Effector CD4-positive, alpha-beta T cell (primary cell): ENCODE measurements around the gene GALNT14. TPM values are rescaled to one million over a fixed set of nuclear protein-coding genes. Genes with fewer than 3 reads are reported as not detected.
"Not testable (repeated sequence)": the region's sequence is repeated elsewhere in the genome, so short reads cannot be mapped to it uniquely, and the experiment has no call there.

Source experiments
- DNase-seq: peaks from one replicate; pipeline ENCODE4 v3.0.0-alpha.2; 2020
- total RNA-seq: gene quantifications from one replicate; lab custom pipeline; 2026; lab: John Stamatoyannopoulos, UW

Gene GALNT14, protein sequence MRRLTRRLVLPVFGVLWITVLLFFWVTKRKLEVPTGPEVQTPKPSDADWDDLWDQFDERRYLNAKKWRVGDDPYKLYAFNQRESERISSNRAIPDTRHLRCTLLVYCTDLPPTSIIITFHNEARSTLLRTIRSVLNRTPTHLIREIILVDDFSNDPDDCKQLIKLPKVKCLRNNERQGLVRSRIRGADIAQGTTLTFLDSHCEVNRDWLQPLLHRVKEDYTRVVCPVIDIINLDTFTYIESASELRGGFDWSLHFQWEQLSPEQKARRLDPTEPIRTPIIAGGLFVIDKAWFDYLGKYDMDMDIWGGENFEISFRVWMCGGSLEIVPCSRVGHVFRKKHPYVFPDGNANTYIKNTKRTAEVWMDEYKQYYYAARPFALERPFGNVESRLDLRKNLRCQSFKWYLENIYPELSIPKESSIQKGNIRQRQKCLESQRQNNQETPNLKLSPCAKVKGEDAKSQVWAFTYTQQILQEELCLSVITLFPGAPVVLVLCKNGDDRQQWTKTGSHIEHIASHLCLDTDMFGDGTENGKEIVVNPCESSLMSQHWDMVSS
- total RNA-seq = not detected

- no peak for DNase-seq
Observed at GRCh38 chr2:31138037-31138962, at the start of gene GALNT14. TSS of gene GALNT14 (minus strand) at chr2:31138440. CDS start at chr2:31138086, 354 bp downstream.

GRCh38 chr2:31187166-31187565, 48.9 kb upstream of the GALNT14 start:
- no peak for DNase-seq

DNA sequence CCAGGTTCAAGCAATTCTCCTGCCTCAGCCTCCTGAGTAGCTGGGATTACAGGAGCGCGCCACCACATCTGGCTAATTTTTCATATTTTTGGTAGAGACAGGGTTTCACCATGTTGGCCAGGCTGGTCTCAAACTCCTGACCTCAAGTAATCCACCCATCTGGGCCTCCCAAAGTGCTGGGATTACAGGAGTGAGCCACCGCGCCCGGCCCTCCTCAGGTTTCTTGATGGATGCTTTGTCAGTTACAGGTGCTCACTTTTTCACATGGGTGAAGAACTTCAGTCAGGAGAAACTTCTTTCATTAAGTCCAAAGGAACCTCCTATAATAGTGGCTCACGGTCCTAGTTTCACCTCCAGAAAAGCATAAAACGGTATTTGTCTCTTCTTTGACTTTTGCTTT, 45.7 kb upstream of the GALNT14 start:
- DNase-seq = not testable (repeated sequence)

GRCh38 chr2:31176742-31177141, 38.5 kb upstream of the GALNT14 start:
- DNase-seq = no peak

- no peak for DNase-seq
Observed at GRCh38 chr2:31171142-31171541, 32.9 kb upstream of the GALNT14 start.

- peak; percentile 17 for DNase-seq
Observed at GRCh38 chr2:31170071-31170698, 31.9 kb upstream of the GALNT14 start.

- no peak for DNase-seq
Observed at GRCh38 chr2:31168291-31168690, 30.1 kb upstream of the GALNT14 start.

DNA sequence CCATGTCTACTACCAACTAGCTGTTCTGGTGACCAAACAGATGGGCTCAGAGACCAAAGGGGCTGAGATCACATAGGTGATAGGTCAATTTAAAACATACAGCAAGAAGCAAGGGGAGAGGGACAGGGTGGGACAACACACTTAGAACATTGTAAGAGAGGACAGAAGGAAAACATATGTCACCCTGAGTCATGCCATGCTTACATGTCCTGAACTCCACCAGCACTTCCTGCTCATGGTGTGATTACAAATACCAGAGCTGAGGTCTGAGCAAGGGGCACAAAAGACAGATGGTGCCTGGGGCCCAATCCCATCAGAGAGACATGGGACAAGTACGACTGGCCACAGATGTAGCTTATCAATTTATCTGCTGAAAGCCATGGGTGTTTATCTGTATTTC, 28.7 kb upstream of the GALNT14 start:
- no peak for DNase-seq

GRCh38 chr2:31163011-31163539, 24.8 kb upstream of the GALNT14 start:
- DNase-seq = no peak

DNA sequence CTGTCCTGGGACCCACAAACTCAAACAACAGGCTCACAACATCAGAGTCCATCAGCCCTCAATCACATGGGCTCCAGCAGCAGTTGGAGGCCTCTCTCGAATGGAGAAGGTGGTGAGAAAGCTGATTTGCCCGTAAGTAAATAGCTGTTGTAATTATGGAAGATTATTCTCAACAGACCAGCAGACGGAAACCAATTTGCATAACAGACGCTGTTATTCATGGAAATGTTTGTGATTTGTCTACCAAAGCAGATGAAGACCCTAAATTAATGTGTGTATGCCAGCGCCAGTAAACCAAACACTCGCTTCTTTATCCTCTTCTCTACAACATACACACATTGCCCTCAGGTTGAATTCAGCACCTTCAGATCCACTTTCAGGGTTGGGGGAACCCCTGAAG, 23.4 kb upstream of the GALNT14 start:
- no peak for DNase-seq

DNA sequence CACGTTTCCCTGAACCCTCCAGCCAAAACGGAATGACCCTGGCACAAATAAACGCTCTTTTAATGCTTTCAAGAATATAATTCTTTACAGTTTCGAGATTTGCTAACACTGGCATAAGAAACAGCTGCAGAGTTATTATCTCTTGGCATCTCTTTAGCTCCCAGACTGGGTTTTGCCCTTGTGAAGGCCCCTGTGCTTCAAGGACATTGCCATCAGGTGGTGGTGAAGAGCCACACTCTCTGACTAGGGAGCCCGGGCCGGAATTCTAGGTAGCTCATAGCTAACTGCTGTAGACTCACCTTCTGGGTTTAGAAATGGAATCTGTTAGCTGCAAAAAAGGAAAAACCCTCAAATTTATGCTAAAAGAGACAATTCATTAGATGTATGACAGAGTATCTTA, 13.3 kb upstream of the GALNT14 start:
- DNase-seq = no peak

DNA sequence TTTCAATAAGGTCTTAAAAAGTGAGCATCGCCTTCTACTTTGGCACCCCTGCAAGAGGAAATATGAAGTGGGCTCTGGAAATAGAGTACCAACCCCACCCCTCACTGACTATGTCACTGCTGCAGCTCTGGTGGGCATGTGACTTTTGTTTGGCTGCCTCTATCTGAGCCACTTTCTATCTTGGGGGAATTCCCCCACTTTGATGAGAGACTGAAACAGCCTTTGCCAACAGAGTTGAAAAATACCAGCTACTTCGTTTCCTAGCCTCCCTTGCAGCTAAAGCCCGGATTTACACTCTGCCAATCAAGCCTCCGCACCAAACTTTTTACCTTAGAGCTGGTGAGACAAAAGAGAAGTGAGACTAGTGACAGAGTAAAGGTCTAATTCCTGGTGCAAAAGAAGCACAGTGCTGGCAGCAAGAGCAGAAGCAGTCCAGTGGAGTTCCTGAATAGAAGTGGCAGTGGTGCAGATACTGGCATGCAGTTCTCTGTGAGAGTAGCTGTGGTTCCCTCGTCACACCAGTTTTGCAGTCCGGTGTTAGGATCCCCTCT, 12.0 kb upstream of the GALNT14 start:
- no peak for DNase-seq

DNA sequence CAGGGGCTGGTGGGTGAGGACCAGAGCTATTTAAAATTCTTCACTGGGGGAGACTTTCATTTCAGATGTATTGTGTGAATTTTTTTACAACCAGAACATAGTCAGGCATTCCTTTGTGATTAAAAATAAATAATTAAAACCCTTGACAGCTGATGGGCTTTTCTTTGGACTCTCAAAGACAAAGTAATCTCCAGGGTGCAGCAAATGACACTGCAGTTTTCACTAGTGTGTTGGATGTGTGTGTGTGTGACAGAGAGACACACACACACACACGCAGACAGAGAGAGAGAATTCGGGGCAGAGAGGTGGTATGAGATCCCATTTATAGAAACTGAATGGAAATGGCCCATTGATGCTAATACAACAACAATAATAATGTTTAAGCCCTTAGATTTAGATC, 10.3 kb upstream of the GALNT14 start:
- DNase-seq = no peak

- no peak for DNase-seq
Observed at GRCh38 chr2:31147645-31148044, 9.4 kb upstream of the GALNT14 start.

DNA sequence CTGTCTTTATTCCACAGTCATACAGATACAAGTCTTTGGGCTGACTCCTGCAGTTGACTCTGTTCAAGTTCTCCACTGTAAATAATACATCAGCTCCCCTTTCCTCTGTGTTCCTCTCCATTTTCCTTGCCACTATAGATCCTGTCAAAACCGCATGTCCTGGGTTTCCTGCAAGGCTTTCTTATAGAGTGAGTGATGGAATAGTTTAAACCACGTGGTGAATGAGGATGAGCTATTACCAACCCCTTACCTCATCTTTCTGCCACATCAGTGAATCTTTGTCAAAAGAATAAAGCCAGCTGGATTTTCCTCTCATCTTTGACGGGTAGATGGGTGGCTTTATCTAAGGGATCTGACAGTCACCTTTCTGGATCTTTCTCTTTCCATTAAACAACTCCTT, 3.9 kb upstream of the GALNT14 start:
- DNase-seq = no peak

DNA sequence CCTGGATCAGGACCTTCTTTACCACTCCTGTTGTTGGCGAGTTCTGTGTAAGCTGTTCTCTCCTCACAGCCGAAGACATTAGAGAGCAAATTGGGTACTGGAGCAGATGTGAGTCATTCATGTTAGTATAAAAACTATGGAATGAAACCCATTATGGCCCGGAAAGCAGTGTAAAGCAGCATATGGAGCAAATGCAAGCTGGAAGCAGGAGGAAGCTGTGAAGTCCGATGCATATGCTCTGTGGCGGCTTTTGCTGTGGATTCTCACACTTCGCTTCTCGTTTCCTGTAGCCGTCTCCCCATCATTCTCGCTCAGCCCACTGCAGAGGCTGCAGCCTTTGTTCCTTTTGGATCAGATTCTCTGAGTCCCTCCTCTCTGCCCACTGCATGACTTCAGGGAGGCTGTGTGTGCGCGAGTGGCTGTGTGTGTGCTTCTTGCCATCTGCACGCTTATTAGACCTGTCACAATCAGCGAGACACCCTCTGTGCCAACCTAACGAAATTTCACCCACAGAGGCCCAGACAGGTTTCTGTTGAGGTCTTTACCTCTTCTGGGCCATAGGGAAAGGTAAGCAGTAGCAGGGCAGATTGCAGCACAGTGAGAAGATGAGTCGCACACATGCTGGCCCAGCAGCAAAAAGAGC, 3.3 kb upstream of the GALNT14 start:
- no peak for DNase-seq

- DNase-seq = no peak
Observed at GRCh38 chr2:31140151-31140550, 1.9 kb upstream of the GALNT14 start.

DNA sequence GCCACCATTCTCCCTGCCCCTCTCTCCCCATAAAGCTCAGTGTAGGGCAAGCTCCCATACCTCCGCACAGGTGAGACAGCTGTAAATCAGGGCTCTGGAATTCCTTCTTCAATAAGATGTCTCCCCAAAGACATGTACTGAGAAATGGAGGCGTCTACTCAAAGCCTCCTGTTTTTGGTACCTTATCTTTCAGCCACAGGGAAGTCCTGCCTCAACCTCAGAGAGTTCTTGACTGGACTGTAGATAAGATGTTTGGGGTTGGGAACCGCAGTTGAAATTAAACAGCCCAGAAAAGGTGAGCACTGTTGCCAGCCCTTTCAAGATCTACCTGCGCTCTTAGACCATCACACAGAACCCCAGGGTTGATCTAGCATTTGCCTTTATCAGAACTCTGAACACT, 1.4 kb upstream of the GALNT14 start:
- DNase-seq = no peak

GRCh38 chr2:31137211-31138036, 816 bp downstream of the GALNT14 start:
- DNase-seq = no peak

GRCh38 chr2:31136732-31137131, 1.5 kb downstream of the GALNT14 start:
- no peak for DNase-seq

DNA sequence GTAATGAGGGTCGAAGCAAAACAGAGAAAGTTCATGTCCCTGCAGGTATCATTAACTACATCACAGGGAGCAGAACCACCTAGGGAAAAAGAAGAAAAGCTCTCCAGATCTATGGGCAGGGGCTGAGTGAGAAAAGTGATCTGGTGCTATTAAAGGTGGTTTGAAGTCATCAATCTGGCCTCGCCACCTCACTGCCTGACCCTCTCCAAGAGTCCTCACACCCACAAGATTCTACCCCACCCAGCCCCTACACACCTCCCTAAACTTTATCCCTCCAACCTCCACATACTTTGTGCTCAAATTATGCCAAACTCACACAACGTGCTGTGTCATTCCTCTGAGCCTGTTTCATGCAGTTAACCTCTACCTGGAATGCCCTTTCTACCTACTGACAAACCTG, 2.2 kb downstream of the GALNT14 start:
- DNase-seq = no peak
